GM06990 (cell line): ENCODE measurements around the gene MPP4.

ENCODE experiments used
- DNase-seq: peaks from one replicate; pipeline ENCODE4 v3.0.0-alpha.2; 2011; ENCODE audit not compliant: insufficient read length; ENCODE audit errors: extremely low read depth
- H3K27me3 ChIP-seq: replicated peaks from 2 replicates; pipeline ENCODE4 v1.6.0; 2011; ENCODE audit warnings: low read length; ENCODE audit not compliant: control insufficient read depth, insufficient read depth
- H3K36me3 ChIP-seq: 2 replicates; pipeline ENCODE4 v1.5.1; 2011; ENCODE audit warnings: low read length; ENCODE audit not compliant: control insufficient read depth, insufficient read depth
- H3K4me3 ChIP-seq: replicated peaks from 2 replicates; pipeline ENCODE4 v1.5.1; 2011; ENCODE audit warnings: low read depth, mild to moderate bottlenecking, control low read depth, low read length
- TF ChIP-seq, protein P1 (sequence below): IDR thresholded peaks from 2 replicates; pipeline ENCODE4 v1.5.1; 2011; ENCODE audit warnings: low read length, control low read depth, mild to moderate bottlenecking, inconsistent platforms; ENCODE audit not compliant: insufficient read depth, poor library complexity, severe bottlenecking

Gene MPP4

DNA sequence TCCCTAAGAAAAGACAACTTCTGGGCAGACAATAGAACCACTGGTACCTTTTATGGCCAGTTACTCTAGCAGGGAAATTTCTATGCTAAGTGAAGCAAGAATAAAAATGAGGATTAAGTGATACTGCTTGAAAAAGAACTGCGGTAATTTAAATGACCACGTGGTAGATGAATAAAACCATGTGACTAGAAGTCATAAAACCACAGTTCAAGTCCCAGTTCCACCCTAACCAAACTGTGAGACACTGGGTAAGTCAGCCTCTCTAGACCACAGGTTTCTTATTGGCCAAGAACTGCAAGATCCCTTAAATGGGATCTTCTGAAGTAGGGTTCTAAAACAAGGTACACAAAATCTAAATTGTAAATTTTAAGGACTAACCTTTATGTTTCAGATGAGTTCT, 67.9 kb downstream of the MPP4 start:
- TF ChIP-seq, protein P1, sequence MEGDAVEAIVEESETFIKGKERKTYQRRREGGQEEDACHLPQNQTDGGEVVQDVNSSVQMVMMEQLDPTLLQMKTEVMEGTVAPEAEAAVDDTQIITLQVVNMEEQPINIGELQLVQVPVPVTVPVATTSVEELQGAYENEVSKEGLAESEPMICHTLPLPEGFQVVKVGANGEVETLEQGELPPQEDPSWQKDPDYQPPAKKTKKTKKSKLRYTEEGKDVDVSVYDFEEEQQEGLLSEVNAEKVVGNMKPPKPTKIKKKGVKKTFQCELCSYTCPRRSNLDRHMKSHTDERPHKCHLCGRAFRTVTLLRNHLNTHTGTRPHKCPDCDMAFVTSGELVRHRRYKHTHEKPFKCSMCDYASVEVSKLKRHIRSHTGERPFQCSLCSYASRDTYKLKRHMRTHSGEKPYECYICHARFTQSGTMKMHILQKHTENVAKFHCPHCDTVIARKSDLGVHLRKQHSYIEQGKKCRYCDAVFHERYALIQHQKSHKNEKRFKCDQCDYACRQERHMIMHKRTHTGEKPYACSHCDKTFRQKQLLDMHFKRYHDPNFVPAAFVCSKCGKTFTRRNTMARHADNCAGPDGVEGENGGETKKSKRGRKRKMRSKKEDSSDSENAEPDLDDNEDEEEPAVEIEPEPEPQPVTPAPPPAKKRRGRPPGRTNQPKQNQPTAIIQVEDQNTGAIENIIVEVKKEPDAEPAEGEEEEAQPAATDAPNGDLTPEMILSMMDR, result no peak
- Histone ChIP-seq H3K27me3 (no peaks in the 10 kb centered on the region), H3K36me3 (no peaks in the 10 kb centered on the region; the same call in 1 of the 2 replicates), H3K4me3 (no peak overlapping the region)
- DNase-seq, result no peak

DNA sequence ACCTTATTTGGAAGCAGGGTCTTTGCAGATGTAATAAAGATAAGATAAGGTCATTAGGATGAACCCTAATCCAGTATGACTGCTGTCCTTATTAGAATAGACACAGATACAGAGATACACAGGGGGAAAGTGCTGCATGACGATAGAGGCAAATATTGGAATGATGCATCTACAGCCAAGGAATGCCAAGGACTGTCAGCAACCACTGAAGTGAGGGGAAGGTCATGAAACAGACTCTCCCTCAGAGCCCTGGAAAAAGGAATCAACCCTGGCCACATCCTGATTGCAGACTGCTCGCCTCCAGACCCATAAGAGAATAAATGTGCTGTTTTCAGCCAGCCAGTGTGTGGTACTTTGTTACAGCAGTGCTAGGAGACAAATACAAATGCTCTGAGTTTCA, 69.9 kb downstream of the MPP4 start:
- no peaks in the 10 kb centered on the region for H3K36me3 ChIP-seq
- TF ChIP-seq, protein P1, result no peak

DNA sequence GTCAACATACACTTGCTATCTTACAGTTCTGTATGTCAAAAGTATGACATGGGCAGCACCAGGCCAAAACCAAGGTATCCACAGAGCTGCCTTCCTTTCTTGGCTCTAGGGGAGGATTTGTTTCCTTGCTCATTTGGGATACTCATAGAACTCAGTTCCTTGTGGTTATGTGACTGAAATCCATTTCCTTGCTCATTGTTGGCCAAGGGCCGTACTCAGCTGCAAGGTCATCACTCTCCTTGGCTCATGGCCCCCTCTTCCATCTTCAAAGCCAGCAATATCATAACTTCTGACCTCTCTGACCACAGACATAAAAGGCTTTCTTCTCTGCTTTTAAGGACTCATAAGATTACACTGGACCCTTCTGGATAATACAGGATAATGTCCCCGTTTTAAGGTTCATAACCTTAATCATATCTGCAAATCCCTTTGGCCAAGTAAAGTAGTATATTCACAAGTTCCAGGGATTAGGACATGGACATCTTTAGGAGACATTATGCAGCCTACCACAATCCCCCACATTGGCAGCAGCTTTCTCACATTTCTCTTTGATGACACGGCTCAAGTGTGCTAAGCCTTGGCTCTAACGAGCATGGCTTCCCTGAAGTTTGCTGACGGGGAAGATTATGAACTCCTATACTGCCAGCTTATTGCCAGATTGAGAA, 76.0 kb downstream of the MPP4 start:
- TF ChIP-seq, protein P1, result no peak
- H3K36me3 ChIP-seq, result no peaks in the 10 kb centered on the region
- H3K4me3 ChIP-seq, result no peak overlapping the region
- no peaks in the 10 kb centered on the region for H3K27me3 ChIP-seq
- no peak for DNase-seq

More for the DNA sequence above, 69.9 kb downstream of the MPP4 start:
- Histone ChIP-seq H3K27me3 (no peaks in the 10 kb centered on the region), H3K4me3 (no peak overlapping the region)
- DNase-seq, result no peak

DNA sequence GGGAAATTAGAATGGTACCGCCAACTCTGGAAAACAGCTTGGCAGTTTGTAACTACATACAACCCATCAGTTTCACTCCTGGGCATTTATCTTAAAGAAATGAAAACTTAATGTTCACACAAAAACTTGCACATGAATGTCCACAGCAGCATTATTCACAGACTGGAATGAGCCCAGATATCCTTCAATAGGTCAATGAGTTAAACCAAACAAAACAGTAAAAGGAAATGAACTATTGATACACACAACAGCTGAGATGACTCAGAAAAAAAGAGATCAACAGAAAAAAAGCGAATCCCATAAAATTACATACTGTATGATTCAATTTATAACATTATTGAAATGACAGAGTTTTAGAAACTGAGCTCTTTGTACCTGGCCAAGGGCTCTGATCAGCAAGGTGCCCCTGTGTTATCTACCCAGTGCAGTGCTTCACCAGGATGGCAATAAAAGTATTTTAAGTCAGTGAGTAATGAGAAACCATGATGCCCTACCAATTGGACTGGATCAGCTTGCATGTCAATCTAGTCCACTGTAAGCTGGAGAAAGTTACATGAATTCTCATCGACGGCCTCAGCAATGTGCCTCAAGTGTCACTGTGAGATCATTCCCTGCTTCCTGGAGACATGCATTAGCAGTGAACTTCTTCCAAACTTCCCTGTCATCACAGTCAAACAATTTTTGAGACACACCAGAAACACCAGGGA, 77.0 kb downstream of the MPP4 start:
- Histone ChIP-seq H3K4me3 (no peak overlapping the region), H3K27me3 (no peaks in the 10 kb centered on the region), H3K36me3 (no peaks in the 10 kb centered on the region)
- DNase-seq, result no peak
- TF ChIP-seq, protein P1, result no peak

DNA sequence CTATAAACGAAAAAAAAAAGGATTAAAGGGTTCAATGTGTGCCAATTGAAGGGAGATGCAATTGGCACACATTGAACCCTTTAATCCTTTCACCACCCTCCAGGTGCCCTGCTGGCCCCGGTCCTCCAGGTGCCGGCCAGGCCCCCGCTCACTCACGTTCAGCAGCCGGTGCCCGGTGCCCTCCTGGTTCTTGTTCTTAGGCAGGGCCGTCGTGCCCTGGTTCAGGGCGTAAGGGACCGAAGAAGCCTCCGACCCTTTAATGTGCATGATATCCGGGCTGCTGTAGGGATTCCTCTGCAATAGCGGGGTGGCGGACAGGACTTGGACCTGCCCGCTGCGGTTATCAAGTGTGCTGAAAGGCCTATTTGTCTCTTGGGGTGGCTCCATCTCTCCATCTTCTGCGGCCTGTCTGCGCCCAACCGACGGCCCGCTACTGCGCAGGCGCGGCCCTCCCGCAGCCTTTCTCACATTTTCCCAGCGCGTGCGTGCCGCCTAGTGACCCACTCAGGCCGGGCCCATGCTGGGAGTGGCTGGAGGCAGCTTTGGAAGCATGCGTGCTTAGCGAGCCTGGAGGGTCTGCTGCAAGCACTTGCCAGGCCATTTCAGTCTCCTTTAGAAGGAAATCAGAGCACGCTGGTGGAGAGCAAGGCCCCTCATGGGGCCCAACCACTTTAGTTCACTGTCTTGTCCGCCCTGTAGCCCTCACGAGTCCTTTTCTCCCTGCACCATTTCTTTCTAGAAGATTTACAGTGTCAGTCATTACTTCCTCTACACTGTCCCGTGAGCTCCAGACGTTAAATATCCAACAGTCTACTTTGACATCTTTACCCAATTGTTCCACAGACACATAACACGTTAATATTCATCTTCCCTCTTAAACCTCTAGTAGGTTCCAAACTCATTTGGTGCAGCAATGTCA, 79.4 kb downstream of the MPP4 start:
- no peaks in the 10 kb centered on the region for H3K36me3 ChIP-seq
- DNase-seq, result no peak
- TF ChIP-seq, protein P1, result no peak
- H3K4me3 ChIP-seq, result no peak overlapping the region
- H3K27me3 ChIP-seq, result no peaks in the 10 kb centered on the region
